HG02885 (cell line): ENCODE measurements around the gene APIP.

Experiments used
- ATAC-seq: cut with Tn5 transposase; IDR thresholded peaks from one replicate; pipeline ENCODE4 v1.9.1; 2021; ENCODE audit warnings: mild to moderate bottlenecking; ENCODE audit not compliant: unreplicated experiment, poor library complexity

APIP gene, protein sequence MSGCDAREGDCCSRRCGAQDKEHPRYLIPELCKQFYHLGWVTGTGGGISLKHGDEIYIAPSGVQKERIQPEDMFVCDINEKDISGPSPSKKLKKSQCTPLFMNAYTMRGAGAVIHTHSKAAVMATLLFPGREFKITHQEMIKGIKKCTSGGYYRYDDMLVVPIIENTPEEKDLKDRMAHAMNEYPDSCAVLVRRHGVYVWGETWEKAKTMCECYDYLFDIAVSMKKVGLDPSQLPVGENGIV

DNA sequence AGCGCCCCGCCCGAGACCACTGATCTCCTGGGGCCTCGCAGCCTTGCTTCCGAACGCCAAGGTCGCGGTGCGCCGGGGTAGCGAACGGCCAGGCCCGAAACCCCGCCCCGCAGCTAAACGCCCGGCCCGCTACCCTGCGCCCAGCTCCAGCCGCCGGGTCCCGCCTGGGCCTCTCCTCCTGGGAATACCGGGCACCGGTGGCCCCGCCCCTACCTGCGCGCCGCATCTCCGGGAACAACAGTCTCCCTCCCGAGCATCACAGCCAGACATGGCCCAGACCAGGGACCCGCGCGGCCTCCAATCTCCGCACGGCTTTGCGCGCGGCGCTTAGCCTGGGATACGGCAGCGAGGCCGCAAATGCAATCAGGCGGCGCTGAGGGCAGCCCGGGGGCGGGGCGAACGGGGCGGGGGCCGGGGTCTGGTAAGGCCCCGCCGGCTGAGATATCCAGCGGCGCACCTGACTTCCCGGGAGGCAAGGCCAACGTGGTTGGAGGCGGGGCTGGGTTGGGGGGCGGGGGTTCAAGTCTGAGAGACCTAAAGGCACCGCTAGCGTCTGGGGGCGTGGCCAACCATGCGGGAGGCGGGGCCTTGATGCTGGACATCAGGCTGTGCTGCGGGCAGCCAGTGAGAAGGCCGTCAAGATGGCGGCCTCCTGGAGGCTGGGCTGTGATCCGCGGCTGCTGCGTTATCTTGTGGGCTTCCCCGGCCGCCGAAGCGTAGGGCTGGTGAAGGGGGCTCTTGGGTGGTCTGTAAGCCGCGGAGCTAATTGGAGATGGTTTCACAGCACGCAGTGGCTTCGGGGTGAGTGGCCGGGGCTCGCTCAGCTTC lies at the start of gene APIP, which contains the start of gene PDHX:
Gene APIP, minus strand, starts transcription at position 365 of the 828 bp plus-strand sequence. Its CDS starts 95 bp downstream, at position 270.
Gene PDHX, plus strand, starts transcription at position 604 of the 828 bp plus-strand sequence. Its CDS starts 38 bp downstream, at position 642.
- peak; percentile 92 for ATAC-seq

DNA sequence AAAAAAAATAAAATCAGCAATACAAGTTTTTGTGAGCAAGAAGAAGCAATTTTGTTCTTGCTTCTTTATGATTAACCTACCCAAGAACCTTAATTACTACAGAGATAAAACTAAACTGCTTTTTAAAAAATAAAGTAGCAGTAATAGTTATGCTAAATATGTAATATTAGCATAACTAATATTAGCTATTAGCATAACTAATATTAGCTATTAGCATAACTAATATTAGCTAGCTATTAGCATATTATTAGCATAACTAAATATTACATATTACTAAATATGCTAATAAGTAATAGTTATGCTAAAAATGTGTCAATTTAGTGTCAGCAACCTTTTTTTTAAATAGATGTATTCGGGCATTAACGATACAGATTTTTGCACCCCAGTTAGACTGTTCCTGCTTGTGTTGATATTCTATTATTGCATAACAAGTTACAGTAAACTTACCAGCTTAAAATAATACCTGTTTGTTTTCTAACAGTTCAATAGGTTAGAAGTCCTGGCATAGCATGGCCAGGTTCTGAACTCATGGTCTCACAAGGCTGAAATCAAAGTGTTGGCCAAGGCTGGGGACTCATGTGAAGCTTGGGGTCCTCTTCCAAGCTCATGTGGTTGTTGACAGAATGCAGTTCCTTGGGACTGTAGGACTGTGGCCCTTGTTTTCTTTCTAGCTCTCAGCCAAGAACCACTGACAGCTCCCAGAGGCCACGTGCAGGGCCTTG lies 48.6 kb upstream of the APIP start:
- ATAC-seq, result no peak

DNA sequence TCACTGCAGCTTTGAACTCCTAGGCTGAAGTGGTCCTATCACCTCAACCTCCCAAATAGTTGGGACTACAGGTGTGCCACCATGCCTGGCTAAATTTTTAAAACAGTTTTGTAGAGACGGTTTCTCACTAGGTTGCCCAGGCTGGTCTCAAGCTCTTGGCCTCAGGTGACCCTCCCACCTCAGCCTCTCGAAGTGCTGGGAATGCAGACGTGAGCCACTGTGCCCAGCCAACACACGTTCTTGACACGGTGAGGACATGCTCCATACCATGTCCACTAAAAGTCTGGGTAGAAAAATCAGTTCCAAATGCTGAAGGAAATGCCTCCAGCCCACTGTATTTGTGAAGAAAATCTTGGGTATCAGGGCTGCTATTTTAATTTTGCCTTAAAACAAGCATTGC lies 47.2 kb upstream of the APIP start:
- ATAC-seq, result no peak

DNA sequence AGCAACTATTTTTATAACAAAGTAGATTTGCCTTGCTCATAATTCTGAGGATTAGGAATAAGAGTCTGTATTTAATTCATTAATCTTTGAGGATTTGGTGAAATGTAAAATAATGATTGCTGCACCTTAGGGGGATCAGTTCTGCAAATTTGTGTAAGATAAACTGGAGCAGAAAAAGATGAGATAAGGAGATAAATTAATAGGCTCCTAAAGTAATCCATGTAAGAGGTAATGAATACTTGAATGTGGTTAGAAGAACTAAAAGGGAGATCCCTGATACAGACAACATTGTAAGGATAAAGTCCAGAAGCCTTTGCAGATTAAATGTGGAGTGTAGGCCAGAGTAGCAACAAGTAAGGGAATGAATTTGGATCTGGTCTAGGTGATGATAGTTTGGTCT lies 45.9 kb upstream of the APIP start:
- ATAC-seq, result no peak

DNA sequence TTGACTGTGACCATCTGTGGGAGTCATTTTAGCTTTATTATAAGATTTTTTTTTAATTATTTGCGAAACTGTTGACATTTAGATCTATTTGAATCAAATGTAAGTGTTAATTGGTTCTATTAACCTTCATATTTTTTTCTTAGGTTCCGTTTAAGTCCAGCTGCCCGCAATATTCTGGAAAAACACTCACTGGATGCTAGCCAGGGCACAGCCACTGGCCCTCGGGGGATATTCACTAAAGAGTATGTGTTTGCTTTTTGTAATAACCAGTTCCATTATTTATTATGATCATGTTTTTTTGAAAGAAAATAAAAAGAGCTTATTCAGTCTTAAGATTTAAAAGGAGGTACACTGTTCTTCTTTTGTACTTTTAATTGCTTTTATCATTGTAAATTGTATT lies 44.1 kb upstream of the APIP start:
- ATAC-seq, result no peak

DNA sequence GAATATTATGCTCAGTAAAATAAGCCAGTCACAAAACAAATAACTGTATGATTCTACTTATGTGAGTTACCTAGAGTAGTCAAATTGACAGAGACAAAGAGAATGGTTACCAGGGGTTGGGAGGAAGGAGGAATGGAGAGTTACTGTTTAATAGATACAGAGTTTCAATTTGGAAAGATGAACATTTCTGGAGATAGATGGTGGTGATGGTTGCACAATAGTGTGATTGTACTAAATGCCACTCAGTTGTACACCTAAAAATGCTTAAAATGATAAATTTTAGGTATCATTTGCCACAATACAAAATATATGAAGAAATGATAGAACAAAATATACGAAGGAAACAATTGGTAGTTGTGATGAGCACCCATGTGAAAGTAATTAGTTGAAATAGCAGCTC lies 43.6 kb upstream of the APIP start:
- no peak for ATAC-seq

DNA sequence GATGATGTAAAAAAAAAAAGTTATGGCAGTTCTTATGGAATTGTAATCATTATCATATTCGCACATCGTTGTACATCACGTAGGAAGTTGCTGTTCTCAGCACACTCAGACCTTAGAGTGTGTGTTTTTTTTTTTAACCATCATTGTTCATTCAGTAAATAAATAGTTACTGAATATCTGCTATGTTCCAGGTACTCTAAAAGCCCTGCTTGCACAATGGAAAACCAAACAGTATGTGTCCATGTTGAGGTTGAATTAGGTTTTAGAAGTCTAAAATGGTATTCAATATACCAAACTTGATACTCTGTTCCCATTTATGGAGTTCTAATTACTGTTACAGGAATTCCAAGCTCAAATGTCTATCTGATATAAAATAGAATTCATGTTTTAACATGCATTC lies 41.4 kb upstream of the APIP start:
- no peak for ATAC-seq

DNA sequence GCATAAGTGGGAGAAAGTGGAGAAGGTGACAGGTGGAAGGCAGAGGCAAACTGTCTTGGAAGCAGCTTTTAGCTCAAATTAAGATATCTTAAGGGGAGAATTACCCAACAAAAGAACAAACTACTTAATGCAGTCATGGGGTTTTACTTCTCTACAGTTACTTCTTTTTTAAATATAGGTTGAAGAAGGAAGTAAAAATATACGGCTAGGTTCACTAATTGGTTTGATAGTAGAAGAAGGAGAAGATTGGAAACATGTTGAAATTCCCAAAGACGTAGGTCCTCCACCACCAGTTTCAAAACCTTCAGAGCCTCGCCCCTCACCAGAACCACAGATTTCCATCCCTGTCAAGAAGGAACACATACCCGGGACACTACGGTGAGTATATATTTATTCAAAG lies 41.0 kb upstream of the APIP start:
- ATAC-seq, result no peak

DNA sequence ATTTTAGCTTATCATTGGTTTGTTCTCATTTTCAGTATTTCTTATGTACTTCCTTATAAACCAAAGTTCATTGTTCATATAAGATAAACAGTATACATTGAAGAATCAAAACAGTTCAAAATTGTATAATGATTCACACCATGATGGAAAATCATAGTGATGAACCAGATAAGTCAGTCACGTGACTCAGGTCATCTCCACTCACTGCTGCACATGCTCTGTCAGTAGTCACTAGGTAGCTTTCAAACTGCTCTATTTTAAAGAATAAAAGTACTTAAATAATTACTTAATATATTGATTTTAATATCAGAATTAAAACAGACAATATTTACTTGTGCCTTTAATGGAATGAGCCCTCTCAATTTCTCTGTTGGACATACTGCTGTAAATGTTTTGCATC lies 37.8 kb upstream of the APIP start:
- ATAC-seq, result no peak

DNA sequence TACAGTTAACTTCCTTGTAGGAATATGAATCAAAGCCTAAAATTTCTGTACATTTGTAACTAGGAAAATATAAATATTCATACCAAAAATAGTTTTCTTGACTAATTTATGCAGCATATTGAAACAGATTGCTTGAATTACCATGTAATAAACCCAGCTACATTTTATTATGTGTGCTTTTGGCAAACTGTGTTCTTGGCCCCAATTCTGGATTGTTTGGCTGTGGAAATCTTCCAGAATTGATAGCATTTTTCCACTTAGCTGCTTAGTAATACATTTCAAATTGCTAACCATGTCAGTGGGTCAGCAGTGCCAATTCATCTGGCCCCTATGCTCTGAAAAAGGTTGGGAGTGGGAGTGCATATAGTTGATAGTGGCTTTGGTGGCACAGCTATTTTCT lies 32.5 kb upstream of the APIP start:
- no peak for ATAC-seq

DNA sequence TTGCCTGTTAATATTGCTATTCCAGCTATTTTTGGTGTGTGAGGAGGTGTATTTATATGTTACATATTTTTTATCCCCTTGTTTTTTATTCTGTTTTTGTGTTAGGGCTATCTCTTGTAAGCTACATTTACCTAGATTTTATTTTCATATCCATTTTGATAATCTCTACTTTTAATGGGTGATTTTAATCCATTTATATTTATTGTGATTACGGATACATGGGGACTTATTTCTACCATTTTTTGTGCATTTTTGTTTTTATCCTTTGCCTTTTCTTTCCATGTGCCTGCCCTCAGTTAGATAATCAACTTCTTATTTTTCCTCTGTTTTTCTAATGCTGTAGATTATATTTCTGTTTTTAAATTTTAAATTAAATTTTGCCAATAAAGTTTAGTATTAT lies 28.5 kb upstream of the APIP start:
- ATAC-seq, result no peak

DNA sequence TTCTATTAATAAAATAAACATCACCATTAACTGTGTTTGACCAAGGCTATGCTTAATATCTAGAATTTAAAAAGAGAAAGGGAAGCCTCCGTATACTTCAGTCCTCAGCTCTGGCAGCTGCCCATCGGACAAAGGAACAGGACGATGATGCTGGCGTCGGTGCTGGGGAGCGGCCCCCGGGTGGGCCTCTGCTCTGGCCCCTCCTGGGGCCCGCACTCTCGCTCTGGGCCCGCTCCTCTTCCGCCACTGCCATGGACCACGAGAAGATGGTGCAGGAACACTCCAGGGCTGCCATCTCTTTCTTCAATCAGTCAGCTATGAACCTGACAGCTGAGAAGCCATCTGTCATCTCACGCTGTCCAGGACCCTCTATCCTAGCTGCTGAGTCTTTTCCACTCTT lies 25.5 kb upstream of the APIP start:
- ATAC-seq, result no peak

DNA sequence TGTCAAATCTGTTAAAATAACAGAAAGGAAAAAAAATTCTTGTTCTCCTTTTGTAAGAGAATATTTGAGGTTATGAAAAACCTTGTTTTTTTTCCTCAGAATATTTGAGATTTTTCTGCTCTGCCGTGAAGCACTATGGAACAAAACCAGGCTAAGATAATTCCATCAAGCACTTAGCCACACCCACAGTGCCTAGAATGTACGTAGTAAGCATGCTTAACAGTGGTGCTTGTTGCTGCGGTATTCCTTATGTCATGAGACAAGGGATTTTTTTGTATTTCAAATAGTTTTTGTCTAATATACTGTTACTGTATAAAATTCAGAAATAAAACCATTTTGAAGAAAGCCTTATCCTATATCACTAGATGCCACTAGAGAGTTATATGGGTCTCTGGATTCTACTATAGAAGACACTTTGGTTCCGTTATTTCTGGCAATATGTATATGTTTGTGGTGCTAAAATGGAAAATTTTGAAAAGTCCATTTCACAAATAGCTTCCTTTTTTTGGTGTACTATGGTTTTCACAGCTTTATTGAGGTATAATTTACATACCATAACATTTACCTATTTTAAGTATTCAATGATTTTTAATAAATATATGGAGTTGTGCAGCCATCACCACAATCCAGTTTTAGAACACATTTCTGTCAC lies 24.0 kb upstream of the APIP start:
- no peak for ATAC-seq

DNA sequence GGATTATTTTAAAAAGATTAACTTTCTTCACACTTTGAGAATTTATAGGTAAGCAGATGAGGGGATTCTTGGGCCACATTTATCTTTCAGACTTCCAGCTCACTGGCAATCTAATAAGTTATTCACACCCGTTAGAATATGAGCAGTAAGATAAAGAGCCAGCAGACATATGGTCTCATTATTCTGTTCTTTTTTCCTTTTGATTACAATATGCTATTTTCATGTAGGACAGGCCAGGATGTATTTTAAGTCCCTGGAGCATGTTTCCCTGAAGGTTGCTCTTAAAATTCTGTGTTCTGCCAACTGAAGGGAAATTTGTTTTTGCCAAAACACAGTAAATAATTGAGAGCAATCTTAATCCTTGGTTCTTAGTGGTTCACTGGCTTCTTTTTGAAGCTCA lies 22.4 kb upstream of the APIP start:
- no peak for ATAC-seq

DNA sequence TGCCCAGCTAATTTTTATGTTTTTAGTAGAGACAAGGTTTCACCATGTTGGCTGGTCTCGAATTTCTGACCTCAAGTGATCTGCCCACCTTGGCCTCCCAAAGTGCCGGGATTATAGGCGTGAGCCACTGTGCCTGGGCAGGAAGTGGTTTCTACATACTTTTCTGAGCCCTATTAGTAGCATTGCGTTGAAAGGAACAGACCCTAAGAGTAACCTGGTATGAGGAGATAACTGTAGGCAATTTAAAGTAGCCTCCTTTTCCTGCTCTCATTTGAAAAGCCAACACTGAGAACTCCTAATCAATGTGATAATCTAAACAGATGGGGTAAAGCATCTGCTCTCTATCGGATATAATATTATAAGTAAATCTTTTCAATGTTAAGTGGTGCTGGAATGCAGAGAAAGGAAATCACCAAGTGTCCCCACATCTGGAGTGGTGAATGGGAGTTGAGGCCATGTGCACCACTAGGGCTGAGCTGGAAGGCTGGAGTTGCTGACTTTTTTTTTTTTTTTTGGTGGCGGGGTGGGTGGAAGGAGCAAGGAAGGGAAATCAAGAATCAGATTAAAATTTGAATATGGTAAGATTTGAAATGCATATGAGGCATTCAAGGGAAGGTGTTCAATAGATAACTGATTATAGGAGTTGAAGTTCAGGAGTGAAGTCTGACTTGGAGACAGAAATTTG lies 20.9 kb upstream of the APIP start:
- ATAC-seq, result no peak

DNA sequence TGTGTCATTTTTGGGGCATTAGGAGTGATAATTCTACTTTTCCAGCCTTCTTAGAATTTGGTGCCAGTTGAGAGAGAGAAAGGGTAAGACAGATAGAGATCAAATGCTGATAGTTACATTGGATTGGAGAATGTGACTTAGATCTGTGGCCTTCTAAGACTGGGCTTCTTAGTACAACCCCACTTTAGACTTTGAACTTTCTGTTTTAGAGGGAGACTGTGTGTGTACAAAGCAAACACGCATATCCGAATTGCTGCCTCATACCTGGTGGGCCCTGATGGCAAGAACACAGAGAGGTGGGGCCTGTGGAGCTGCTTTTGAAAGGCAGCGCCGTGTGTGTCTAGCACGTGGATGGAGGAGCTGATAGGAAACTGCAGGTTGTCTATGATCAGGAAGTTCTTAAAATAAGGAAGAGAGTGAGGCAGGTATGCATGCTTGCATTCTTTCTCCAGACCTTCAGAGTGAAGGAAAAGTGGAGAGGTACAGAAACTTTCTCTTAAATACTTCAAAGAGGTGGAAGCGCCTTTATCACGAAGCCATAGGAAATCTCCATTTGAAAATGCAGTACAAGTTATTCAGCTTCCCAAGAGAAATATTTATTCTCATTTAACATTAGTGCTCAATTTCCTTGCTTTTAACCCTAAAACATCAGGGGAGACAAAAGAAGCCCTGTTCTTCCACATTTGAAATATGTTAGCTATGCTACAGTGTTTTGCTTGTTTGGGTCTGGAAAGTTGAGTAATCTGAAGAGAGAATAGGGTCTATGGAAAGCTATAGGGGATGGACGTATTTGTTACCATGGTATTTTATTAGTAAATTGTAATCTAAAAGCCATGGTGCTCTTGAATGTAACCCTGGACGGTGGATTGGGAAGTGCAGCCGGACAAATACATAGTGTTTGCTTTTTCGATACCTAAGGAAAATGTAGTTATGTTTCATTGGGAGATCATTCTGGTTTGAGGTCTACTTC lies 13.9 kb upstream of the APIP start:
- no peak for ATAC-seq

DNA sequence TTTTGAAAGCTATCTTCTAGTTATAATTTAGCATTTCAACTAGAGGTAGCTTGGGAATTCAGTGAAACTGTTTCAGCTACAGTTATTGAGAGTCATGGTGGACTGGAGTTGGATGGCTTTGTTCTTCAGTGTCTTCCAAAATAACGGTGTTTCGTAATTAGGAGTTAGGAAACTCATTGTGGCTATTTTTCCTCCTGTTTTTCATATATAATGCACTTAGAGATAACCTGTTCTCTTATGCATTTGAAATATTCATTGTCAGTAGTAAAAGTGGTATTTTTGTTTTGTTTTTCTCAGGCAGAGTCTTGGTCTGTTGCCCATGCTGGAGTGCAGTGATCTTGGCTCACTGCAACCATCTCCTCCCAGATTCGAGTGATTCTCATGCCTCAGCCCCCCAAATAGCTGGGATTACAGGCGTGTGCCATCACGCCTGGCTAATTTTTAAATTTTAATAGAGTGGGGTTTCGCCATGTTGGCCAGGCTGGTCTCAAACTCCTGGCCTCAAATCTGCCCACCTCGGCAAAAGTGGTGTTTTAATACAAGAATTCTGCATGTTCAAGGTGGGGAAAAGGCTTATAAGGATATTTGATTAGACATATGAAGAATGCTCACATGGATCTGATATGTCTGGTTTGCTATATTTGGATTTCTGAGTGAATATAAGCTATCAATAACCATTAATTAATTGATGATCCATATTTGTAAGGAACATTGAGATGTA lies 12.9 kb upstream of the APIP start:
- no peak for ATAC-seq

DNA sequence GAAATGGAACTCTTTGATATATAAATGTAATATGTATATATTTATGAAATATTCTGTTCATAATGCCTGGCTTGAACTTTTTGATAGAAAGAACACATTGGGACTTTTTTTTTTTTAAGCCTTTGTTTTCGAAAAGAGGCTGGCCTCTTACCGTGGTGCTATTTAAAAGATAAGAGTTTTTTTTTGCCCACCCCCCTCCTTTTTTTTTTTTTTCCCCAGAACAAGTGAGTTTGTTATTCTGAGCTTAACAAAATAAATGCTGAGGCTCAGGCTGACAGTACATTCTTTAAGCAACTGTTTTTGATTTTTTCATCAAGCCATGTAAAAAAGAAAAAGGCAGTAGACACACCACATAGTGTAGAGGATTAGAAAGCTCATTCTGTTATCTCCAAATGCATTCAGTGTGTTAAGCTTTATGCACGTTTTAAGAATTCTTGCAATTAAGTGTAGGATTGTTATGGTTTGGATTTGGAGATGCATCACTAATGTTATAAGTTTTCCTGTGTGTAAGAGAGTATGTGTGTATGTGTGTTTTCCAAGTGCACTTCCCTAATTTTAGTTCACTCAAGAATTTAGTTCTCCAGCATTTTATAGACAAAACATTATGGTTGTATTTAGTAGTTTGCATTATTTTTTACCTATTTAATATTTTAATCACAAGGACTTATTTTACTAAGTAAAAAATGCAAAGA lies 12.2 kb upstream of the APIP start:
- ATAC-seq, result no peak
